HUES48 (cell line): ENCODE results near the gene NALCN.
"Not testable (repeated sequence)": the region's sequence is repeated elsewhere in the genome, so short reads cannot be mapped to it uniquely, and the experiment has no call there.

Experiments
- H3K27ac ChIP-seq: one replicate; pipeline ENCODE4 v1.7.0; 2013; ENCODE audit warnings: low read depth, low read length, inconsistent platforms
- H3K27me3 ChIP-seq: 2 replicates; pipeline ENCODE4 v1.6.1; 2013; ENCODE audit warnings: mild to moderate bottlenecking, low read length; ENCODE audit not compliant: control insufficient read depth, insufficient read depth
- H3K36me3 ChIP-seq: 2 replicates; pipeline ENCODE4 v1.6.1; 2013; ENCODE audit warnings: low read length; ENCODE audit not compliant: control insufficient read depth, insufficient read depth
- H3K4me1 ChIP-seq: 2 replicates; pipeline ENCODE4 v1.6.1; 2013; ENCODE audit warnings: mild to moderate bottlenecking, low read length; ENCODE audit not compliant: control insufficient read depth, insufficient read depth
- H3K4me3 ChIP-seq: 2 replicates; pipeline ENCODE4 v1.5.1; 2013; ENCODE audit warnings: mild to moderate bottlenecking, low read depth, low read length
- H3K9ac ChIP-seq: 2 replicates; pipeline ENCODE4 v1.6.1; 2013; ENCODE audit warnings: mild to moderate bottlenecking, low read depth, low read length, moderate library complexity
- H3K9me3 ChIP-seq: 2 replicates; pipeline ENCODE4 v1.6.1; 2013; ENCODE audit warnings: low read length; ENCODE audit not compliant: control insufficient read depth, insufficient read depth

The NALCN gene

DNA sequence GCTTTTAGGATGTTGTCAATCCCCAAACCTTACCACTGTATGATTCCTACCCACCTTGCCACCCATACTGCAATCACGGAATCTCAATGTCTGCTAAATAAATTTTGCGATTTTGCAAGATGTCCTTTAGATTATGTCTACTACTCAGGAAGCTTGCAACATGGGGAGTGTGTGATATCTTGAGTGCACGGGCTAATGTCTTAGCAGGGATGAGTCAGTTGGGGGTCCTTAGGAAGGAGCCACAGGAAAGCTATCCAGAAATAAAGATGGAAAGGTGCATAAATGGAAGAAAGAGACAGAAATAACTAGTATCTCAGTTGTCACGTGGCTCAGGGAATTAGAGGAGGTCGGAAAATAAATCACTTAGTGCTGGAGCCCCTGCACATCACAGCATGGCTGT lies 77.1 kb downstream of the NALCN start:
- H3K4me1 ChIP-seq: 0 out of 2 replicates have a peak, but pooled peaks cover 4% of the 10 kb centered on the region
- no peaks in the 10 kb centered on the region for H3K36me3 ChIP-seq
- no peaks in the 10 kb centered on the region for H3K27me3 ChIP-seq
- no peaks in the 10 kb centered on the region for H3K9me3 ChIP-seq
- H3K27ac ChIP-seq: no peak overlapping the region
- no peak overlapping the region for H3K4me3 ChIP-seq
- no peak overlapping the region for H3K9ac ChIP-seq

DNA sequence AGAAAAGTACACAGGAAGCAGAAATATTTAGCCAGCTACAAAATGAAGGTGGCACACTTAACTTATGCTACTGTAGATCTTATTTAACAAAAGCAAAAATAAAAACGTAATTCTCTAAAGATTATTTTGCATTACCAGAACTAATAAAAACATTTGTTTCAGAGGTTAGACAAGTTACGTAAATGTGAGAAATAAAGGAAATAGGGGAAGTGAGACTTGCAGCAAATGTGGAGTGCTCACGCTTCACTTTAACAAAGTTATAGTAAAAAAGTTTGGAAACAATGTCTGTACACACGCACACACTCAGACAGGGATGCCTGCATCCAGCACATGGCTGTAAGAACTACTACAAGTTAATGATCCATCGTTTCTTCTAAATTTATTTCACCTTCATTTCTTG lies 83.7 kb downstream of the NALCN start:
- H3K36me3 ChIP-seq: no peaks in the 10 kb centered on the region
- H3K4me3 ChIP-seq: no peak overlapping the region
- no peak overlapping the region for H3K27ac ChIP-seq
- no peaks in the 10 kb centered on the region for H3K9me3 ChIP-seq
- peaks cover 8% of the 10 kb centered on the region; the same call in 1 of the 2 replicates for H3K4me1 ChIP-seq
- no peak overlapping the region for H3K9ac ChIP-seq
- no peaks in the 10 kb centered on the region for H3K27me3 ChIP-seq

DNA sequence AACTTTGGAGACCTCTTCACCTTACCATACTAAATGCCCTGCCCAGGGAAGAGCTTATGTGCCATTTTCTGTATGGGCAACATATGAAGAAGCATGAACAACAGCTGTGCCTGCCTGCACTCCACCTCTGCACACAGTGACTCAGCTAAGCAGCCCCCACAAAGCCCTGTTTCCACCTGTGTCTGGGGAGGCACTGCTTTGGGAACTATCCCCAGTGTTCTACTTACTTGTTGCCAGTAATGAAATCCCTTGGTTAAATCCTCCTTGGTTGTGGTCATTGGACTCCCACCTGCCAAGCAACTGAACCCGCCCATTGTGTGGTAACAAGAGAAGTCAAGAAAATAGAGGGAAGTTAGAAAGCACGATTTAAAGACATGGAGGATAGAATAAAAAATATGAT lies 84.6 kb downstream of the NALCN start:
- Histone ChIP-seq H3K36me3 (no peaks in the 10 kb centered on the region), H3K27me3 (no peaks in the 10 kb centered on the region), H3K9ac (no peak overlapping the region), H3K9me3 (no peaks in the 10 kb centered on the region), H3K27ac (no peak overlapping the region), H3K4me3 (no peak overlapping the region), H3K4me1 (peaks cover 8% of the 10 kb centered on the region; the same call in 1 of the 2 replicates)

DNA sequence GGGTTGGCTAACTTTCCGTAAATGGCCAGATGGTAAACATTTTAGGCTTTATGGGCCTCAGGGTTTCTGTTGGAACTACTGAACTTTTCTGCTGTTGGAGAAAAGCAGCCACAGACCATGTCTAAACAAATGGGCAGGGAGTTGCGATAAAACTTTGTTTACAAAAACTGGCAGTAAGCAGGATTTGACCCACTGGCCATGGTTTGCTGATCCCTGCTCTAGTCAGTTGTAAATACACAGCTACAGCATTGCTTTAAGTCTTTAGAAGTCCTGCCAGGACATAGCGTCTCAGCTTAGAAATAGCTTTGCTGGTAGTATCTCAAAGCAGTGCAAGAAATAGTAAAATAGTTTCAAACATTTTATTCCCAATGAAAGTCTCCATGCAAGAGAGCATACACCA lies 88.4 kb downstream of the NALCN start:
- no peaks in the 10 kb centered on the region for H3K27me3 ChIP-seq
- H3K4me1 ChIP-seq: no peaks in the 10 kb centered on the region
- H3K36me3 ChIP-seq: no peaks in the 10 kb centered on the region
- H3K27ac ChIP-seq: no peak overlapping the region
- no peaks in the 10 kb centered on the region for H3K9me3 ChIP-seq
- no peak overlapping the region for H3K4me3 ChIP-seq
- H3K9ac ChIP-seq: no peak overlapping the region

DNA sequence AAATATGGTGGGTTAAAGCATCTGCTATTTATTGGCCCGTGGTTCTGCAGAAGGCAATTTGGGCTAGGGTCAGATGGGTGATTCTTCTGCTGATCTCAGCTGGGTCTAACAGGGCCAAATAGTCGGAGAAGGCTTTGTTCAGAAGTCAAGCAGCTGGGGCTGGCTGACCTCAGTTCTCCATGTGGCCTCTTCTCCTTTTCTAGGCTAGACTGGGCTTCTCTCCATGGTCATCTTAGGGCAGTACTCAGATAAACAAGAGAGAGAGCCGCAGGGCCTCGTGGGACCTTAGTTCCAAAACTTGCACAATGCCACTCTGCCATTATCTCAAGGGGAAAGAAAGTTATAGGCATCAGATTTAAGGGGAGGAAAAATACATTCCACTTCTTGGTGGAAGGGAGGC lies 89.6 kb downstream of the NALCN start:
- Histone ChIP-seq H3K27me3 (no peaks in the 10 kb centered on the region), H3K9me3 (no peaks in the 10 kb centered on the region), H3K27ac (no peak overlapping the region), H3K4me3 (no peak overlapping the region), H3K9ac (no peak overlapping the region), H3K4me1 (no peaks in the 10 kb centered on the region), H3K36me3 (no peaks in the 10 kb centered on the region)

DNA sequence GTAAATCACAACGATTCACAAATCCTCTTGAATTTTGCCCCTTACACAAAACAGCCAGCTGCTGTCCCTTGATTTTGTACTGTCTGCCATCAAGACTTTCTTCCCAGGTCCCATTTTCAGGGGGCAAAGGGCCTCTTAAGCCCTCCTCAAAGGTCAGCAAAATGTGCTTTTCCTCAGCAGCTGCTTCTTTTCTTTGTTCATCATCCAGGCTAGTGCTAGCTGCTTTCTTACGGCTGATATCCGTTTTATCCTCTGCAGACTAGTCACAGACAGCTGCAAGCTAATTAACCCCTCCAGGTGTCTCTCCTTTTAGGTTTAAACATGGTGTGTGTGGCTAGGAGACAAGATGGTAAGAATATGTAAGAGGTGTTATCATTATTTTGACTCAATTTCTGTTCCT lies 90.9 kb downstream of the NALCN start:
- H3K4me3 ChIP-seq: no peak overlapping the region
- no peaks in the 10 kb centered on the region for H3K36me3 ChIP-seq
- no peak overlapping the region for H3K27ac ChIP-seq
- H3K9me3 ChIP-seq: no peaks in the 10 kb centered on the region
- H3K9ac ChIP-seq: no peak overlapping the region
- H3K27me3 ChIP-seq: no peaks in the 10 kb centered on the region
- H3K4me1 ChIP-seq: no peaks in the 10 kb centered on the region

DNA sequence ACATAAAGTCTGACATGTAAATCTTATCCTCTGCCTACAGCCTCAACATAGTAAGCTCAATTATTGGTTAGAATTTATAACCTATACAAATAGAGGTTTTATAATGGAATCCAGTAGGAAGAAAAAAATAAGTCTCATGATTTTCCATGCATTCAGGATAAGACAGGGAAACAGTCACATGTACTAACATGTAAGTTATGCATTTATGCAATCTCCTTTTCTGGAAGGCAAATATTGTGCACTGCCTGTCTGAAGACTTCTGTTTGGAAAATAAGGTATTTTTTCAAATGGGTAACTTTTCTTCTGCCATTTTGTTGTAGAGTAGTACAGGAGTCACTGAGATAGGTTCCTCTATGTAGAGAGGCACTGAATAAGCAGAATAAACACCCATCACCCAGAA lies 92.7 kb downstream of the NALCN start:
- no peak overlapping the region for H3K27ac ChIP-seq
- no peak overlapping the region for H3K4me3 ChIP-seq
- H3K4me1 ChIP-seq: no peaks in the 10 kb centered on the region
- H3K27me3 ChIP-seq: no peaks in the 10 kb centered on the region
- H3K9ac ChIP-seq: no peak overlapping the region
- no peaks in the 10 kb centered on the region for H3K9me3 ChIP-seq
- no peaks in the 10 kb centered on the region for H3K36me3 ChIP-seq

DNA sequence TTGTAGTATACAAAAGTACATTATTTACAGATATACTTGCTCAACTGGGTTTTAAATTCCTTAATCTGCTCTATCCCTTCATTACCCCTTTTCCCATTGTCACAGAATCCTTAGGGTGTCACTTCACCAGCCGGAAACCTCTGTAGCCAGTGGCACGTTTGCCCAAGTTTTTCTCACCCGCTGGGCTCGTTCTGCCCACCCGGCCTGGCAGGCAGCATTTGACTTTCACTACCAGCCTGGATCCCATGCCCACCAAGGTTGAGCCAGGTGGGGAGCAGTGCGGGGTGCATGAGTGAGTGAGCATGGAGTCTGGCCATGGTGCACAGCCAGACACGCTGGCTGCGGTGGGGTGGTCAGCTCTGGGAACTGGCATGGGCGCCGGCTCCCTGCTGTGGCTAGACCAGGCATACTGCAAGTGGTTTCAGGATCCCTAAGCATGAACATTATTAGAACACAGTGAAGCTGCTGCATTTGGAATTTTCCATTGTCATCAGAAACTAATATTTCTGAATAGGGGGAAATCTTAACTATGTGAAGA lies 98.3 kb downstream of the NALCN start:
- H3K27me3 ChIP-seq: no peaks in the 10 kb centered on the region
- no peak overlapping the region for H3K9ac ChIP-seq
- no peak overlapping the region for H3K4me3 ChIP-seq
- H3K4me1 ChIP-seq: no peaks in the 10 kb centered on the region
- H3K27ac ChIP-seq: no peak overlapping the region
- H3K36me3 ChIP-seq: no peaks in the 10 kb centered on the region
- no peaks in the 10 kb centered on the region for H3K9me3 ChIP-seq

DNA sequence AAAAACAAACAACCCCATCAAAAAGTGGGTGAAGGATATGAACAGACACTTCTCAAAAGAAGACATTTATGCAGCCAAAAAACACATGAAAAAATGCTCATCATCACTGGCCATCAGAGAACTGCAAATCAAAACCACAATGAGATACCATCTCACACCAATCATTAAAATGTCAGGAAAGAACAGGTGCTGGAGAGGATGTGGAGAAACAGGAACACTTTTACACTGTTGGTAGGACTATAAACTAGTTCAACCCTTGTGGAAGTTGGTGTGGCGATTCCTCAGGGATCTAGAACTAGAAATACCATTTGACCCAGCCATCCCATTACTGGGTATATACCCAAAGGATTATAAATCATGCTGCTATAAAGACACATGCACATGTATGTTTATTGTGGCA lies 102.8 kb downstream of the NALCN start:
- not testable (repeated sequence) for H3K27me3 ChIP-seq, H3K27ac ChIP-seq, H3K4me1 ChIP-seq, H3K9me3 ChIP-seq, H3K9ac ChIP-seq, H3K36me3 ChIP-seq, H3K4me3 ChIP-seq

DNA sequence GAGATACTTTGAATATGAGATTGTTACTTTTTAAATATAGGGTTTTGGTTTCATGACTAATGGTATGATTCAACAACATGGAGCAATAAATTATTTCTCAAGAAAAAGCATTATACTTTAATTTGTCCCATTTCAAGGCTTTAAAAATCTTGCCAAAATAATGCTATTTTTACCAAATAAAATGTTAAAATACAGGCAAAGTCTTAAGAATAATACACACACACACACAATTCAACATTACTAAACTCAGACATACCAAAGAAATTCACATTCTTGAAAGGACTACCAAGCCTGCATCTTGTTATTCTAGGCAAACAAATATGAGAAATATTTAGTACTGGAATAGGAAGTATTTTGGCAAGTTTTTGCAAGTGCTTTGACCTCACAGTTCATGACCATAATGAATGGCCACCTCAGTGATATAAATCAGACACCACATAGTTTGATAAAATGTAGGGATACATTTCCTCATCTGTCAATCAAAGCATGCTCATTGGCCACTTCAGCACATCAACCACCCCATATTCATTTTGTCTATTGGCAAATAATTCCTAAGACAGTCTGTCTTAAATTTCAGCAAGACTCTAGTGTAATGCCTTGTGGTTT lies 107.2 kb downstream of the NALCN start:
- H3K4me3 ChIP-seq: no peak overlapping the region
- H3K9ac ChIP-seq: no peak overlapping the region
- no peaks in the 10 kb centered on the region for H3K9me3 ChIP-seq
- no peaks in the 10 kb centered on the region for H3K27me3 ChIP-seq
- no peaks in the 10 kb centered on the region for H3K36me3 ChIP-seq
- H3K4me1 ChIP-seq: no peaks in the 10 kb centered on the region
- H3K27ac ChIP-seq: no peak overlapping the region

DNA sequence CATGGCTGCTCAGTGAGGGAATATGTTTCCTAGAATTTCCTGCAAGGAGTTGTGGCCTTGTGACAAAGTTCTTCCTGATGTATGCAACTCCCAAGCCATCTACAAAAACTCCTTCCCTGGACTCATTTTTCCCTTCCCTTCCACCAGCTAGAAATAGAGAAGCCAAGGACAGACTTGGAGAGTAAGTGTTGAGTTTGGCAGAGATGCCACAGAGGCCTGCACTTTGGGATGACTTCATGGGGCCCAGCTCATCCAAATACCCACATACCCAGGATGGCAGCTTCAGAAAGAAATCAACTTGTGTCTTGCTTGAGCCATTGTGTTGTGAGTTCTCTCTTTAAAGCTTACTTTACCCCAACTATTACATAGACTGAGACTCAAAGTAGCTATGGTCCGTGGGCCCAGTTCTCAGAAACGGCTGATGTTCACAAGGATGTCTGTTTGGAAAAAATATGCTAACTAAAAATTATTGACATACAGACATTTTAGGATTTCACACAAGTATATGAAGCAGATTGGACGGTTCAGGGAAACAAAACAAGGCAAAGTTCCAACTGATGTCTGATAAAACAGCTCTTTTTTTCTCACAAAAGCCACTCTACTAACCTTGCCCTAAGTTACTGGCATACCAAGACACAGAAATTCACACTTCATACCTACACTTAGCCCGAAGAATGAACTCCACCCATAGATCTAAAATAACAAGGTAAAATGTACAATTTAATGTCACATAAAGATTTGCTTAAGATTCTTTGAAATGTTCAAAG lies 107.9 kb downstream of the NALCN start:
- H3K9me3 ChIP-seq: no peaks in the 10 kb centered on the region
- no peak overlapping the region for H3K9ac ChIP-seq
- no peak overlapping the region for H3K27ac ChIP-seq

More for the DNA sequence above, 107.9 kb downstream of the NALCN start:
- Histone ChIP-seq H3K4me1 (no peaks in the 10 kb centered on the region), H3K36me3 (no peaks in the 10 kb centered on the region), H3K4me3 (no peak overlapping the region), H3K27me3 (no peaks in the 10 kb centered on the region)
